Right lobe of liver (tissue), 6 donors: ENCODE data around the gene POLR2L. TPM values are rescaled to one million over a fixed set of nuclear protein-coding genes. Genes with fewer than 3 reads are reported as not detected.
A peak's percentile ranks its signal among the peaks of the same experiment; 100 is the strongest.

Source experiments
- ATAC-seq, 4 donors: fragments of 200-7000 bp; cut with Tn5 transposase; one replicate each; pipeline ENCODE4 v1.9.1; 2020; ENCODE audit warnings: mild to moderate bottlenecking in 4 of 4, moderate library complexity in 4 of 4
- DNase-seq, 3 donors: peaks; one replicate each; pipeline ENCODE4 v3.0.0-alpha.2; 2020
- H3K27ac ChIP-seq, 3 donors: fragments of 200-600 bp; one replicate each; pipeline ENCODE4 v1.8.0; 2022
- H3K27me3 ChIP-seq, 2 donors: fragments of 200-600 bp; one replicate each; pipeline ENCODE4 v1.8.0; 2022
- H3K36me3 ChIP-seq, 4 donors: fragments of 200-600 bp; sonication (generic) in 1 of 4; one replicate each; pipeline versions ENCODE4 v1.5.1 to v1.8.0; 2017 to 2022; ENCODE audit warnings: control low read depth in 1 of 4
- H3K4me1 ChIP-seq, 4 donors: fragments of 200-600 bp; sonication (generic) in 1 of 4; one replicate each; pipeline versions ENCODE4 v1.5.1 to v1.8.0; 2017 to 2022; ENCODE audit warnings: control low read depth in 1 of 4
- H3K4me3 ChIP-seq, 3 donors: fragments of 200-600 bp; one replicate each; pipeline ENCODE4 v1.8.0; 2022
- H3K9me3 ChIP-seq, 4 donors: fragments of 200-600 bp; sonication (generic) in 1 of 4; one replicate each; pipeline versions ENCODE4 v1.5.1 to v1.8.0; 2017 to 2022; ENCODE audit warnings: control low read depth in 1 of 4
- CTCF ChIP-seq, 4 donors: fragments of 200-600 bp in 3 of 4; fragments of 450-650 bp in 1 of 4; IDR thresholded peaks; one replicate each; pipeline versions ENCODE4 v1.5.1 to v1.8.0; 2016 to 2022; ENCODE audit warnings: antibody characterized with exemption in 4 of 4, mild to moderate bottlenecking in 2 of 4
- POLR2A ChIP-seq: fragments of 450-650 bp; IDR thresholded peaks from one replicate; pipeline ENCODE4 v1.6.1; 2017; ENCODE audit warnings: antibody characterized with exemption, mild to moderate bottlenecking
- WGBS: methylation state at CpG from one replicate; pipeline ENCODE4 v1.1.6; 2018; ENCODE audit warnings: low coverage, low lambda C conversion rate; ENCODE audit not compliant: insufficient coverage; ENCODE audit errors: missing lambda C conversion rate; 5-methylcytosine and 5-hydroxymethylcytosine counted together
- intact Hi-C, 2 donors: fragments of 100-400 bp; cut with DNase I; formaldehyde crosslinking; loops; one replicate each; pipeline versions ENCODE4 v1.11.2 to v1.14.1; 2022
- total RNA-seq, 6 experiments: library from RNA; depleted of rRNA in 2 of 6; stranded (reverse); fragments of >200 nt in 2 of 6; fragmentation: NEBNext Ultra II Directional in 3 of 6; extraction: Animal tissue kit (Norgen Biotek cat#: 25700) in 3 of 6; gene quantifications; one replicate each; pipeline versions ENCODE4 v1.1.0 to v1.2.4, GENCODE V29; 2016 to 2023
- donor health status: DM: no; HTN: yes; CAD: no.
- donor health status: DM: no; HTN: no; CAD: no.
- donor health status: DM: no; HTN: no; CAD: no.
- donor health status: DM: no; HTN: yes; CAD: no.
- donor health status: DM: no; HTN: yes; CAD: no.

The POLR2L gene
- total RNA-seq, 6 experiments from 2014 or later, result 34.5 to 88.1 (median 72.9) TPM

- Histone ChIP-seq H3K27ac (peak overlapping the region; percentile 4 to 82 (median 53)), H3K4me1 (peaks cover 0 to 51% (median 24%) of the 10 kb centered on the region in 4 donors), H3K4me3 (peak overlapping the region; percentile 75 to 85 (median 84)), H3K27me3 (no peaks in the 10 kb centered on the region), H3K9me3 (no peaks in the 10 kb centered on the region), H3K36me3 (peaks cover 0 to 19% (median 10%) of the 10 kb centered on the region in 4 donors)
- ATAC-seq (no peak), DNase-seq (no peak)
- intact Hi-C loops, result no loop called here
- no peak for TF ChIP-seq POLR2A
- no peak for TF ChIP-seq CTCF (IDR thresholded peaks at IDR 0.05)
- 28% methylated on average over 4 of the region's 9 CpGs for WGBS
Observed at GRCh38 chr11:833849-834311, 8.4 kb downstream of the POLR2L start.

- TF ChIP-seq CTCF (IDR thresholded peaks at IDR 0.05) (no peak), POLR2A (peak; percentile 54)
- Histone ChIP-seq H3K9me3 (no peaks in the 10 kb centered on the region), H3K4me1 (peaks cover 0 to 56% (median 25%) of the 10 kb centered on the region in 4 donors), H3K36me3 (peaks cover 0 to 13% (median 7%) of the 10 kb centered on the region in 4 donors), H3K27ac (peak overlapping the region; percentile 4 to 82 (median 63)), H3K4me3 (peak overlapping the region; percentile 75 to 85 (median 84)), H3K27me3 (no peaks in the 10 kb centered on the region)
- DNase-seq, result peak in 1 of 3 donors; percentile 73
- no CpG with 5 or more reads among the region's 55 CpGs for WGBS
- ATAC-seq, result peak; percentile 1 to 19 (median 9)
- intact Hi-C loops, result no loop called here
Observed at GRCh38 chr11:833114-833791, 9.1 kb downstream of the POLR2L start.

- H3K27ac ChIP-seq, result peak within 1 kb of the TSS; percentile 4 to 82 (median 63)
- no peak for TF ChIP-seq POLR2A
- no peak for TF ChIP-seq CTCF (IDR thresholded peaks at IDR 0.05)
- 20% methylated on average over 7 of the region's 67 CpGs for WGBS
- H3K27me3 ChIP-seq, result no peaks in the 10 kb centered on the region
- peaks cover 0 to 57% (median 25%) of the 10 kb centered on the region in 4 donors for H3K4me1 ChIP-seq
- intact Hi-C loops, result no loop called here
- H3K36me3 ChIP-seq, result peaks cover 0 to 11% (median 4%) of the 10 kb centered on the region in 4 donors
- ATAC-seq, result peak; percentile 9 to 39 (median 36)
- DNase-seq, result peak in 1 of 3 donors; percentile 73
- H3K4me3 ChIP-seq, result peak within 1 kb of the TSS; percentile 75 to 85 (median 84)
- H3K9me3 ChIP-seq, result no peaks in the 10 kb centered on the region
Observed at GRCh38 chr11:832529-833113, 9.7 kb downstream of the POLR2L start, which contains the start of gene CD151. TSS of gene CD151 (plus strand) at chr11:832952. CDS start at chr11:836070, 3,118 bp downstream.

GRCh38 chr11:831961-832528 is 10.3 kb downstream of the POLR2L start:
- Histone ChIP-seq H3K36me3 (peaks cover 0 to 6% (median under 1%) of the 10 kb centered on the region in 4 donors), H3K27me3 (no peaks in the 10 kb centered on the region), H3K4me1 (peaks cover 0 to 62% (median 25%) of the 10 kb centered on the region in 4 donors), H3K4me3 (peak overlapping the region; percentile 37 to 75 (median 43)), H3K9me3 (no peaks in the 10 kb centered on the region), H3K27ac (no peak overlapping the region)
- intact Hi-C loops, result no loop called here
- TF ChIP-seq CTCF (IDR thresholded peaks at IDR 0.05), result no peak
- no peak for TF ChIP-seq POLR2A
- 40% methylated on average over 2 of the region's 23 CpGs for WGBS
- ATAC-seq (no peak), DNase-seq (no peak)
